Measurements from ENCODE around the gene FIG4. TPM values are rescaled to one million over a fixed set of nuclear protein-coding genes. Genes with fewer than 3 reads are reported as not detected.
"Not testable (repeated sequence)": the region's sequence is repeated elsewhere in the genome, so short reads cannot be mapped to it uniquely, and the experiment has no call there.

Gene FIG4
- total RNA-seq, 1 experiment from 2014 or later = 7.3 TPM

DNA sequence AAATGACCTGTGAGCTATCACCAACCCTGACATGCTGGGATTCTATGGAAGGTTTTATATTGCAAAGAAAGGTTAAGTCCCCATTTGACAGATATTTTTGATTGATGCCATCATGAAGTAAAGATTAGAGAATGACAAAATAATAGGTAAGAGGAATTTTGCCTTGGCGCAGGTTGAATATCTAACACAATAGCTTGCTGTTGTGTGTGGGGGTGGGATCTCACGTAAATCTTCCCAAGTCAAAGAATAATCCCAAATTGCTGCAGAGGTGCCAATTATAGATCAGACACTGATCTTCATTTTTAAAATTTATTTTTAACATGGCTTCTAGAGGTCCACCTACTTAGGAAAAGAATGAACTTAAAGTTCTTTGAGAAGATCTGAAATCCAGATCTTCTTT, 135.5 kb downstream of the FIG4 start:
- POLR2A ChIA-PET = no interaction called here
- Mint-ChIP-seq H3K9me3 (ENCODE audit: unreplicated experiment) (peaks cover 19% of the 10 kb centered on the region), H3K4me3 (ENCODE audit: unreplicated experiment) (no peak overlapping the region), H3K27ac (ENCODE audit: unreplicated experiment) (no peak overlapping the region), H3K36me3 (ENCODE audit: insufficient read depth, unreplicated experiment) (no peaks in the 10 kb centered on the region), H3K27me3 (ENCODE audit: insufficient read depth, unreplicated experiment) (no peaks in the 10 kb centered on the region), H3K4me1 (ENCODE audit: low read depth, unreplicated experiment) (no peaks in the 10 kb centered on the region)
- H3K27me3 ChIP-seq (replicated peaks; ENCODE audit: control insufficient read depth, insufficient read depth, low read length) = no peaks in the 10 kb centered on the region
- H3K4me1 ChIP-seq = no peaks in the 10 kb centered on the region
- CTCF ChIA-PET = no interaction called here
- TF ChIP-seq, protein P1, sequence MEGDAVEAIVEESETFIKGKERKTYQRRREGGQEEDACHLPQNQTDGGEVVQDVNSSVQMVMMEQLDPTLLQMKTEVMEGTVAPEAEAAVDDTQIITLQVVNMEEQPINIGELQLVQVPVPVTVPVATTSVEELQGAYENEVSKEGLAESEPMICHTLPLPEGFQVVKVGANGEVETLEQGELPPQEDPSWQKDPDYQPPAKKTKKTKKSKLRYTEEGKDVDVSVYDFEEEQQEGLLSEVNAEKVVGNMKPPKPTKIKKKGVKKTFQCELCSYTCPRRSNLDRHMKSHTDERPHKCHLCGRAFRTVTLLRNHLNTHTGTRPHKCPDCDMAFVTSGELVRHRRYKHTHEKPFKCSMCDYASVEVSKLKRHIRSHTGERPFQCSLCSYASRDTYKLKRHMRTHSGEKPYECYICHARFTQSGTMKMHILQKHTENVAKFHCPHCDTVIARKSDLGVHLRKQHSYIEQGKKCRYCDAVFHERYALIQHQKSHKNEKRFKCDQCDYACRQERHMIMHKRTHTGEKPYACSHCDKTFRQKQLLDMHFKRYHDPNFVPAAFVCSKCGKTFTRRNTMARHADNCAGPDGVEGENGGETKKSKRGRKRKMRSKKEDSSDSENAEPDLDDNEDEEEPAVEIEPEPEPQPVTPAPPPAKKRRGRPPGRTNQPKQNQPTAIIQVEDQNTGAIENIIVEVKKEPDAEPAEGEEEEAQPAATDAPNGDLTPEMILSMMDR (IDR thresholded peaks at IDR 0.05; ENCODE audit: insufficient read depth in 1 of 2, low read depth in 1 of 2, low read length in 1 of 2, severe bottlenecking in 1 of 2, unreplicated experiment in 1 of 2) = no peak
- H3K4me3 ChIP-seq (ENCODE audit: low read depth, low read length) = no peak overlapping the region
- intact Hi-C loops (cut with micrococcal nuclease; ENCODE audit: unreplicated experiment) = no loop called here
- BruUV-seq (replicated peaks) = no TSS peak
- H3K9me3 ChIP-seq = no peaks in the 10 kb centered on the region
- no peak for DNase-seq
- no peaks in the 10 kb centered on the region for H3K36me3 ChIP-seq (ENCODE audit: control insufficient read depth, insufficient read depth, low read length)

GRCh38 chr6:109831352-109831751, 140.3 kb downstream of the FIG4 start:
- POLR2A ChIA-PET; BruUV-seq (replicated peaks); H3K36me3 Mint-ChIP-seq (ENCODE audit: insufficient read depth, unreplicated experiment); H3K27me3 ChIP-seq (replicated peaks; ENCODE audit: control insufficient read depth, insufficient read depth, low read length); H3K4me3 Mint-ChIP-seq (ENCODE audit: unreplicated experiment); H3K27ac Mint-ChIP-seq (ENCODE audit: unreplicated experiment); intact Hi-C loops (cut with micrococcal nuclease; ENCODE audit: unreplicated experiment); H3K27me3 Mint-ChIP-seq (ENCODE audit: insufficient read depth, unreplicated experiment); H3K36me3 ChIP-seq (ENCODE audit: control insufficient read depth, insufficient read depth, low read length); DNase-seq; H3K4me1 ChIP-seq; H3K4me3 ChIP-seq (ENCODE audit: low read depth, low read length); CTCF ChIA-PET; H3K4me1 Mint-ChIP-seq (ENCODE audit: low read depth, unreplicated experiment); H3K9me3 ChIP-seq: not testable (repeated sequence)
- H3K9me3 Mint-ChIP-seq (ENCODE audit: unreplicated experiment) = peaks cover 19% of the 10 kb centered on the region

- Mint-ChIP-seq H3K4me3 (ENCODE audit: unreplicated experiment) (no peak overlapping the region), H3K36me3 (ENCODE audit: insufficient read depth, unreplicated experiment) (no peaks in the 10 kb centered on the region), H3K27me3 (ENCODE audit: insufficient read depth, unreplicated experiment) (no peaks in the 10 kb centered on the region), H3K27ac (ENCODE audit: unreplicated experiment) (no peak overlapping the region), H3K4me1 (ENCODE audit: low read depth, unreplicated experiment) (no peaks in the 10 kb centered on the region), H3K9me3 (ENCODE audit: unreplicated experiment) (peaks cover 19% of the 10 kb centered on the region)
- Histone ChIP-seq H3K9me3 (no peaks in the 10 kb centered on the region), H3K36me3 (ENCODE audit: control insufficient read depth, insufficient read depth, low read length) (no peaks in the 10 kb centered on the region), H3K4me3 (ENCODE audit: low read depth, low read length) (no peak overlapping the region), H3K4me1 (no peaks in the 10 kb centered on the region), H3K27me3 (replicated peaks; ENCODE audit: control insufficient read depth, insufficient read depth, low read length) (no peaks in the 10 kb centered on the region)
- ChIA-PET POLR2A (no interaction called here), CTCF (no interaction called here)
- intact Hi-C loops (cut with micrococcal nuclease; ENCODE audit: unreplicated experiment) = no loop called here
- BruUV-seq (replicated peaks) = no TSS peak
- DNase-seq = no peak
- TF ChIP-seq, protein P1 (IDR thresholded peaks at IDR 0.05; ENCODE audit: insufficient read depth in 1 of 2, low read depth in 1 of 2, low read length in 1 of 2, severe bottlenecking in 1 of 2, unreplicated experiment in 1 of 2) = no peak
Observed at GRCh38 chr6:109834131-109834530, 143.0 kb downstream of the FIG4 start.

All from Caco-2 (cell line).